DND-41 (cell line): ENCODE data around the gene RELA.
A peak's percentile ranks its signal among the peaks of the same experiment; 100 is the strongest.

Experiments
- ATAC-seq: fragments of 200-7000 bp; cut with Tn5 transposase; 3 replicates; pipeline ENCODE4 v1.9.1; 2021; ENCODE audit warnings: low read depth; ENCODE audit not compliant: insufficient read depth
- DNase-seq: peaks from one replicate; pipeline ENCODE4 v3.0.0-alpha.2; 2020
- H2AFZ ChIP-seq: 2 replicates; pipeline ENCODE4 v1.6.0; 2012; ENCODE audit warnings: low read depth, low read length
- H3K27ac ChIP-seq: 2 replicates; pipeline ENCODE4 v1.5.1; 2012; ENCODE audit warnings: low read length, inconsistent platforms
- H3K27me3 ChIP-seq: fragments of 200-600 bp; sonication (generic); 2 replicates; pipeline ENCODE4 v1.6.0; 2012; ENCODE audit warnings: low read length, mild to moderate bottlenecking, inconsistent platforms; ENCODE audit not compliant: insufficient read depth, poor library complexity
- H3K36me3 ChIP-seq: 2 replicates; pipeline ENCODE4 v1.5.1; 2012; ENCODE audit warnings: low read length, inconsistent platforms; ENCODE audit not compliant: insufficient read depth
- H3K4me1 ChIP-seq: 2 replicates; pipeline ENCODE4 v1.5.1; 2012; ENCODE audit warnings: mild to moderate bottlenecking, low read length; ENCODE audit not compliant: insufficient read depth
- H3K4me2 ChIP-seq: 2 replicates; pipeline ENCODE4 v1.6.0; 2012; ENCODE audit warnings: mild to moderate bottlenecking, moderate library complexity, low read length, inconsistent platforms; ENCODE audit not compliant: insufficient read depth
- H3K4me3 ChIP-seq, 2 experiments: fragments of 200-600 bp in 1 of 2; shearing (Covaris generic) in 1 of 2; 2 replicates each; pipeline ENCODE4 v1.5.1; 2012 to 2016; ENCODE audit warnings: inconsistent platforms in 2 of 2, low read length in 2 of 2, mild to moderate bottlenecking in 2 of 2, low read depth in 1 of 2, moderate library complexity in 1 of 2
- H3K79me2 ChIP-seq: 2 replicates; pipeline ENCODE4 v1.6.0; 2012; ENCODE audit warnings: low read length, inconsistent platforms; ENCODE audit not compliant: insufficient read depth
- H3K9ac ChIP-seq: 2 replicates; pipeline ENCODE4 v1.6.0; 2012; ENCODE audit warnings: low read depth, mild to moderate bottlenecking, inconsistent platforms, low read length, moderate library complexity
- H3K9me3 ChIP-seq: 2 replicates; pipeline ENCODE4 v1.5.1; 2012; ENCODE audit warnings: low read length, moderate library complexity, mild to moderate bottlenecking, inconsistent platforms; ENCODE audit not compliant: insufficient read depth, severe bottlenecking
- H4K20me1 ChIP-seq: 2 replicates; pipeline ENCODE4 v1.6.0; 2012; ENCODE audit warnings: low read length; ENCODE audit not compliant: insufficient read depth
- CTCF ChIP-seq: IDR thresholded peaks from 2 replicates; pipeline ENCODE4 v1.5.1; 2012; ENCODE audit warnings: borderline replicate concordance, low read length, moderate library complexity, mild to moderate bottlenecking; ENCODE audit not compliant: poor library complexity, severe bottlenecking; ENCODE audit errors: extremely low read depth
- EZH2 ChIP-seq: IDR thresholded peaks from 3 replicates; pipeline ENCODE4 v1.6.1; 2012; ENCODE audit warnings: borderline replicate concordance, low read depth, mild to moderate bottlenecking, moderate library complexity, low read length, inconsistent platforms; ENCODE audit not compliant: severe bottlenecking

RELA gene

GRCh38 chr11:65672982-65673381 lies 10.3 kb upstream of the RELA start:
- no peaks in the 10 kb centered on the region for H3K27me3 ChIP-seq
- ATAC-seq (no peak), DNase-seq (no peak)
- TF ChIP-seq CTCF (no peak), EZH2 (no peak)
- no peak overlapping the region for H3K4me3 ChIP-seq
- H2AFZ ChIP-seq = no peak overlapping the region
- H3K79me2 ChIP-seq = no peaks in the 10 kb centered on the region
- no peaks in the 10 kb centered on the region for H4K20me1 ChIP-seq
- H3K9ac ChIP-seq = no peak overlapping the region
- no peak overlapping the region for H3K27ac ChIP-seq
- no peaks in the 10 kb centered on the region for H3K36me3 ChIP-seq
- no peak overlapping the region for H3K4me2 ChIP-seq
- H3K9me3 ChIP-seq = no peaks in the 10 kb centered on the region
- H3K4me1 ChIP-seq = no peaks in the 10 kb centered on the region

GRCh38 chr11:65672180-65672860 lies 9.6 kb upstream of the RELA start:
- Histone ChIP-seq H3K4me1 (no peaks in the 10 kb centered on the region), H3K9ac (no peak overlapping the region), H3K27me3 (no peaks in the 10 kb centered on the region), H2AFZ (no peak overlapping the region), H3K4me3 (no peak overlapping the region), H3K27ac (no peak overlapping the region), H3K79me2 (no peaks in the 10 kb centered on the region), H4K20me1 (no peaks in the 10 kb centered on the region), H3K9me3 (no peaks in the 10 kb centered on the region), H3K4me2 (no peak overlapping the region), H3K36me3 (no peaks in the 10 kb centered on the region)
- TF ChIP-seq EZH2 (no peak), CTCF (no peak)
- no peak for ATAC-seq
- DNase-seq = no peak

- Histone ChIP-seq H3K9ac (peak overlapping the region; percentile 83), H2AFZ (peak overlapping the region; percentile 77), H3K4me1 (peaks cover 33% of the 10 kb centered on the region), H3K4me3 (peak overlapping the region; percentile 51 to 77), H3K4me2 (peak overlapping the region; percentile 98), H4K20me1 (peaks cover 28% of the 10 kb centered on the region), H3K9me3 (no peaks in the 10 kb centered on the region), H3K36me3 (peaks cover 29% of the 10 kb centered on the region), H3K27me3 (no peaks in the 10 kb centered on the region), H3K79me2 (peaks cover 50% of the 10 kb centered on the region), H3K27ac (peak overlapping the region; percentile 76)
- ATAC-seq = peak; percentile 41
- no peak for TF ChIP-seq EZH2
- TF ChIP-seq CTCF = no peak
- DNase-seq = peak; percentile 51
Measured at GRCh38 chr11:65663639-65664200, 1.0 kb upstream of the RELA start.
